ENCODE data around the gene LCE3B. TPM values are rescaled to one million over a fixed set of nuclear protein-coding genes. Genes with fewer than 3 reads are reported as not detected.

Gene LCE3B
- total RNA-seq, 2 donors from 2014 or later = not detected

- intact Hi-C loops (cut with DNase I) = no loop called here
These were observed 40.5 kb downstream of the LCE3B start for GRCh38 chr1:152654110-152654509.

GRCh38 chr1:152656459-152656858 is 42.8 kb downstream of the LCE3B start:
- intact Hi-C loops (cut with DNase I) = no loop called here
- ATAC-seq = no peak

More at GRCh38 chr1:152654110-152654509, 40.5 kb downstream of the LCE3B start:
- ATAC-seq (no peak), DNase-seq (no peak)

DNA sequence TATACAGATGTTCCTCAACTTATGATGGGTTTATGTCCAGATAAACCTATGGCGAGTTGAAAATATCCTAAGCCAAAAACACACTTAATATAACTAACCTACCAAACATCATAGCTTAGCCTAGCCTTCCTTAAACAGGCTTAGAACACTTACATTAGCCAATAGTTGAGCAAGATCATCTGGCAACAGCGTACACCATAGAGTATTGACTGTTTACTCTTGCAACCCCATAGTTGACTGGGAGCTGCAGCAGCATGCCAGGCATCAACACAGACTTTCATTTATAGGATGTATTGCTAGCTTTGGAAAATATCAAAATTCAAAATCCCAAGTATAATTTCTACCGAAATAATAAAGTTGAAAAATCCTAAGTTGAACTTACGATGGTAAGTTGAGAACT is 44.1 kb downstream of the LCE3B start:
- ATAC-seq (no peak), DNase-seq (no peak)
- intact Hi-C loops (cut with DNase I) = no loop called here

More at GRCh38 chr1:152656459-152656858, 42.8 kb downstream of the LCE3B start:
- DNase-seq = no peak

- ATAC-seq = no peak
- intact Hi-C loops (cut with DNase I) = no loop called here
These were observed 45.0 kb downstream of the LCE3B start for GRCh38 chr1:152658649-152659048.

DNA sequence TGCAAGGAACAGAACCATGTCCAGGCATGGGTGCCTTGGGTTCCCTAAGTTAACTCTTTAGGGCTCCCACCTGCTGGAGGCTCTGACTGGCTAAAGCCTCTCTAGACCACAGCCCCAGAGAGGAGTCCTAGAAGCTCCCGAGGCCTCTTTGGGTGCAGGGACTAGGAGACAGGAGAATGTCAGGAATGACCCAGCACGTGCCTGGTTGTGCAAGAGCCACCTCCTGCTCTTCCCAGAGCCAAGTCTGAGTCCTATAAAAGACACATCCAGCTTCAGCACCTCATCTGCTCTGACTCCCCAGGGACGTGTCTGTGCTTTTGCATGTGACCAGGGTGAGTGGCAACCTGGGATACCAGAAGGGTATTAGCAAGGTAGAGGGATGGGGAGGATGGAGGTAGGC is 49.5 kb downstream of the LCE3B start, which contains the start of gene LCE2D:
LCE2D (plus strand) TSS at position 283 of the 400 bp plus-strand sequence. CDS start 726 bp downstream, outside the sequence.
- no peak for DNase-seq
- intact Hi-C loops (cut with DNase I) = no loop called here
- ATAC-seq = no peak

More at GRCh38 chr1:152658649-152659048, 45.0 kb downstream of the LCE3B start:
- DNase-seq = no peak

Other genes with a start within 250 kb of the LCE3B start
- not detected for gene CRNN, start 199.5 kb upstream of the LCE3B start, total RNA-seq
- gene LCE5A, start 103.0 kb upstream of the LCE3B start, total RNA-seq = not detected
- gene CRCT1, start 99.3 kb upstream of the LCE3B start, total RNA-seq = not detected
- gene LCE3E, start 47.0 kb upstream of the LCE3B start, total RNA-seq = not detected
- not detected for gene LCE3D, start 33.3 kb upstream of the LCE3B start, total RNA-seq
- not detected for gene LCE3C, start 13.6 kb upstream of the LCE3B start, total RNA-seq
- not detected for gene LCE3A, start 9.3 kb downstream of the LCE3B start, total RNA-seq
- not detected for gene LCE2D, start 49.6 kb downstream of the LCE3B start, total RNA-seq
- not detected for gene LCE2C, start 61.5 kb downstream of the LCE3B start, total RNA-seq
- not detected for gene LCE2B, start 72.3 kb downstream of the LCE3B start, total RNA-seq
- not detected for gene LCE2A, start 84.5 kb downstream of the LCE3B start, total RNA-seq
- not detected for gene LCE4A, start 94.3 kb downstream of the LCE3B start, total RNA-seq
- gene KPRP, start 144.2 kb downstream of the LCE3B start, total RNA-seq = not detected
- not detected for gene LCE1F, start 161.3 kb downstream of the LCE3B start, total RNA-seq
- gene LCE1E, start 172.4 kb downstream of the LCE3B start, total RNA-seq = not detected
- not detected for gene LCE1D, start 182.9 kb downstream of the LCE3B start, total RNA-seq
- not detected for gene LCE1C, start 192.8 kb downstream of the LCE3B start, total RNA-seq
- gene LCE1B, start 198.2 kb downstream of the LCE3B start, total RNA-seq = not detected
- gene LCE1A, start 213.7 kb downstream of the LCE3B start, total RNA-seq = not detected
- gene LCE6A, start 229.0 kb downstream of the LCE3B start, total RNA-seq = not detected
- gene LCE7A, start 246.2 kb downstream of the LCE3B start, total RNA-seq = not detected

Measured in left cardiac atrium (tissue), 4 donors.